ENCODE data around the gene KRTAP5-4. TPM values are rescaled to one million over a fixed set of nuclear protein-coding genes. Genes with fewer than 3 reads are reported as not detected.
"Not testable (repeated sequence)": the region's sequence is repeated elsewhere in the genome, so short reads cannot be mapped to it uniquely, and the experiment has no call there.

Gene KRTAP5-4, protein sequence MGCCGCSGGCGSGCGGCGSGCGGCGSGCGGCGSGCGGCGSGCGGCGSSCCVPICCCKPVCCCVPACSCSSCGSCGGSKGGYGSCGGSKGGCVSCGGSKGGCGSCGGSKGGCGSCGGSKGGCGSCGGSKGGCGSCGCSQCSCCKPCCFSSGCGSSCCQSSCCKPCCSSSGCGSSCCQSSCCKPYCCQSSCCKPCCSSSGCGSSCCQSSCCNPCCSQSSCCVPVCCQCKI
- not detected for polyA plus RNA-seq (2013)

DNA sequence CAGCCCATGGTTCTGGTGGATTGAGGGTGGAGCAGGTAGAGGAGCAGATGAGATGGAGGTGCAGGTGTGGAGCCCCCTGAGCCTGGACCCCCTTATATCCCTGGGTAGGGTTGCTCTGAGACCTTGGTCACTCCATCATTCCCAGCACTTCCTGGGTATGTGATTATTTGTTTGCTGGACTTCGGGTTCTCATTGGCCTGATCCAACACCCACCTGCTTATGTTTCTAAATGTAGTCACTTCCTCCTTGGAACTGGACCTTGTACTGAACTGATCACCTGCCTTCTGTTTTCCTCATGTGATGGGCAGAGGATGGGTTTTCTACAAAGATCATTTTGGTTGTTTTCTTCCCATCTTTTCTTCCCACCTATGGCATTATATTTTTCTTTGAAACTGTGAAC is at the start of gene KRTAP5-4:
Gene KRTAP5-4, minus strand, starts transcription at position 53 of the 400 bp plus-strand sequence. Its CDS starts 45 bp downstream, at position 8.
- no peak within 1 kb of the TSS for H3K4me3 ChIP-seq (ENCODE audit: control insufficient read depth in 1 of 7, extremely low read depth in 1 of 7, insufficient read depth in 4 of 7, low read depth in 2 of 7, low read length in 6 of 7)
- no peak within 1 kb of the TSS for H3K27ac ChIP-seq (ENCODE audit: insufficient read depth in 1 of 2, low read depth in 1 of 2, low read length in 2 of 2, poor library complexity in 1 of 2, severe bottlenecking in 2 of 2)
- H3K9me3 ChIP-seq (ENCODE audit: control extremely low read depth in 1 of 5, control insufficient read depth in 4 of 5, insufficient read depth in 2 of 5, low read depth in 1 of 5, low read length in 4 of 5): no peaks in the 10 kb centered on the region
- no peaks in the 10 kb centered on the region for H3K4me1 ChIP-seq (ENCODE audit: control extremely low read depth in 1 of 4, control insufficient read depth in 4 of 4, insufficient read depth in 4 of 4, low read length in 3 of 4)
- peaks cover 0 to 23% (median 3%) of the 10 kb centered on the region in 5 experiments for H3K27me3 ChIP-seq (replicated peaks in 2 of 5; ENCODE audit: control insufficient read depth in 4 of 5, insufficient read depth in 5 of 5, low read length in 4 of 5)
- CTCF ChIA-PET: interaction anchor here (0.6 kb wide), 1 partner anchor 506 kb away, joined by 4 read pairs; no protein-coding TSS in a partner anchor
- no peak for DNase-seq
- WGBS (ENCODE audit: insufficient coverage): no CpG with 5 or more reads among the region's 1 CpG
- no peaks in the 10 kb centered on the region for H3K36me3 ChIP-seq (ENCODE audit: control insufficient read depth in 4 of 4, insufficient read depth in 4 of 4, low read length in 3 of 4)
- POLR2A ChIA-PET: no interaction called here

GRCh38 chr11:1671658-1672057 is 49.7 kb upstream of the KRTAP5-4 start:
- Histone ChIP-seq H3K9me3 (ENCODE audit: control extremely low read depth in 1 of 5, control insufficient read depth in 4 of 5, insufficient read depth in 2 of 5, low read depth in 1 of 5, low read length in 4 of 5) (no peaks in the 10 kb centered on the region), H3K4me1 (ENCODE audit: control extremely low read depth in 1 of 4, control insufficient read depth in 4 of 4, insufficient read depth in 4 of 4, low read length in 3 of 4) (peaks cover 0 to 12% (median 4%) of the 10 kb centered on the region in 4 experiments), H3K36me3 (ENCODE audit: control insufficient read depth in 4 of 4, insufficient read depth in 4 of 4, low read length in 3 of 4) (no peaks in the 10 kb centered on the region), H3K27me3 (replicated peaks in 2 of 5; ENCODE audit: control insufficient read depth in 4 of 5, insufficient read depth in 5 of 5, low read length in 4 of 5) (peaks cover 0 to 59% (median 27%) of the 10 kb centered on the region in 5 experiments), H3K27ac (ENCODE audit: insufficient read depth in 1 of 2, low read depth in 1 of 2, low read length in 2 of 2, poor library complexity in 1 of 2, severe bottlenecking in 2 of 2) (no peak overlapping the region), H3K4me3 (ENCODE audit: control insufficient read depth in 1 of 7, extremely low read depth in 1 of 7, insufficient read depth in 4 of 7, low read depth in 2 of 7, low read length in 6 of 7) (no peak overlapping the region)
- WGBS (ENCODE audit: insufficient coverage): 75% methylated on average over 11 of the region's 11 CpGs
- no peak for DNase-seq
- POLR2A ChIA-PET: no interaction called here
- CTCF ChIA-PET: interaction anchor here (1.0 kb wide), 1 partner anchor 20 kb away, joined by 3 read pairs; no protein-coding TSS in a partner anchor

DNA sequence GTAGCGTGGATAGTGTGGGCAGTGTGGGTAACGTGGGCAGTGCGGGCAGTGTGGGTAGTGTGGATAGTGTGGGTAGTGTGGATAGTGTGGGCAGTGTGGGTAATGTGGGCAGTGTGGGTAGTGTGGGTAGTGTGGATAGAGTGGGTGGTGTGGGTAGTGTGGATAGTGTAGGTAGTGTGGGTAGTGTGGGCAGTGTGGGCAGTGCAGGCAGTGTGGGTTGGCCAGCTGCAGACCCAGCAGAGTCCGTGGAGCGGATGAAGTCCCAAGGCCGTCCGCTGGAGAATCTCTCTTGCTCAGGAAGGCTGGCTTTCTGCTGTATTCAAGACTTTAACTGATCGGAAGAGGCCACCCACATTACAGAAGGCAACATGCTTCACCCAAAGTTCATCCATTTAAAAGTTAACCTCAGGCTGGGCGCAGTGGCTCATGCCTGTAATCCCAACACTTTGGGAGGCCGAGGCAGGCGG is 49.0 kb upstream of the KRTAP5-4 start:
- POLR2A ChIA-PET: no interaction called here

GRCh38 chr11:1670457-1670856 is 48.5 kb upstream of the KRTAP5-4 start:
- H3K36me3 ChIP-seq (ENCODE audit: control insufficient read depth in 4 of 4, insufficient read depth in 4 of 4, low read length in 3 of 4); H3K4me3 ChIP-seq (ENCODE audit: control insufficient read depth in 1 of 7, extremely low read depth in 1 of 7, insufficient read depth in 4 of 7, low read depth in 2 of 7, low read length in 6 of 7); POLR2A ChIA-PET; H3K27ac ChIP-seq (ENCODE audit: insufficient read depth in 1 of 2, low read depth in 1 of 2, low read length in 2 of 2, poor library complexity in 1 of 2, severe bottlenecking in 2 of 2); H3K9me3 ChIP-seq (ENCODE audit: control extremely low read depth in 1 of 5, control insufficient read depth in 4 of 5, insufficient read depth in 2 of 5, low read depth in 1 of 5, low read length in 4 of 5): not testable (repeated sequence)
- WGBS (ENCODE audit: insufficient coverage): no CpG with 5 or more reads among the region's 1 CpG
- CTCF ChIA-PET: interaction anchor here (1.6 kb wide), 1 partner anchor 23 kb away, joined by 6 read pairs; no protein-coding TSS in a partner anchor
- peaks cover 0 to 55% (median 26%) of the 10 kb centered on the region in 5 experiments for H3K27me3 ChIP-seq (replicated peaks in 2 of 5; ENCODE audit: control insufficient read depth in 4 of 5, insufficient read depth in 5 of 5, low read length in 4 of 5)
- DNase-seq: peak in 1 of 3 donors; percentile 39
- H3K4me1 ChIP-seq (ENCODE audit: control extremely low read depth in 1 of 4, control insufficient read depth in 4 of 4, insufficient read depth in 4 of 4, low read length in 3 of 4): peaks cover 0 to 12% (median 4%) of the 10 kb centered on the region in 4 experiments

More for the DNA sequence above, 49.0 kb upstream of the KRTAP5-4 start:
- Histone ChIP-seq H3K27ac (ENCODE audit: insufficient read depth in 1 of 2, low read depth in 1 of 2, low read length in 2 of 2, poor library complexity in 1 of 2, severe bottlenecking in 2 of 2) (no peak overlapping the region), H3K4me3 (ENCODE audit: control insufficient read depth in 1 of 7, extremely low read depth in 1 of 7, insufficient read depth in 4 of 7, low read depth in 2 of 7, low read length in 6 of 7) (no peak overlapping the region), H3K27me3 (replicated peaks in 2 of 5; ENCODE audit: control insufficient read depth in 4 of 5, insufficient read depth in 5 of 5, low read length in 4 of 5) (peaks cover 0 to 57% (median 27%) of the 10 kb centered on the region in 5 experiments), H3K4me1 (ENCODE audit: control extremely low read depth in 1 of 4, control insufficient read depth in 4 of 4, insufficient read depth in 4 of 4, low read length in 3 of 4) (peaks cover 0 to 12% (median 4%) of the 10 kb centered on the region in 4 experiments), H3K9me3 (ENCODE audit: control extremely low read depth in 1 of 5, control insufficient read depth in 4 of 5, insufficient read depth in 2 of 5, low read depth in 1 of 5, low read length in 4 of 5) (no peaks in the 10 kb centered on the region), H3K36me3 (ENCODE audit: control insufficient read depth in 4 of 4, insufficient read depth in 4 of 4, low read length in 3 of 4) (no peaks in the 10 kb centered on the region)
- CTCF ChIA-PET: interaction anchor here (1.0 kb wide), 1 partner anchor 19 kb away, joined by 3 read pairs; no protein-coding TSS in a partner anchor
- no peak for DNase-seq
- WGBS (ENCODE audit: insufficient coverage): 92% methylated on average over 5 of the region's 11 CpGs

DNA sequence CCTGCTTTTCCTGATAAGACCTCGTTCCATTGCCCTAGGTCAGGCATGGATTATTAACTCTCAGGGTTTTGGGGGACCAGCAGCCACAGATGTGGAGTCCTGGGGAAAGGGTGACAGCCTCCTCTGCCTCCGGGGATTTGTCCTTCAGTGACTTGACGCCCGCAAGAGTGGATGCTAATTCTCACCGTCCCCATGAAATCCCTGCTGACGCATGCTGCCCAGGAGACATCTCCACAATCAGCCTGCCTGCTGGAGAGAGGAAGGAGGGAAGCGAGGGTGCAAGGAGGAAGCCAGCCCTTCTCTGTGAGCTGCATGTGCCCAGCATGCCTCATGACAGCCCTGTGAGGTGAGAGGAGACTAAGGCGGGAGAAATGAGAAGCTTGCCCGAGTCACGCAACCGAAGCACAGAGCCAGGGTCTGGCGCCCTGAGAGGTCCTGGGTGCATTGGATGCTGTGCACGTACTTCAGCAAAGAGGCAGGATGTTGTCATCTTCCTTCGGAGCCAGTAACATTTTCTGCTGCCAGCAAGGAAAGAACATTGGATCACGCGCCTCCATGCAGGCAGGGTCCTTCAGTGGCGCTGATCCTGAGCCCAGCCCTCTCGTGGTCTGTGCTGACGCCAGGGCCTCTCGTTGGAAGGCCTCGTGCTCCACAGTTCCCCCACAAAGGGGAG is 47.7 kb upstream of the KRTAP5-4 start:
- 67% methylated on average over 18 of the region's 21 CpGs for WGBS (ENCODE audit: insufficient coverage)
- peaks cover 0 to 50% (median 22%) of the 10 kb centered on the region in 5 experiments for H3K27me3 ChIP-seq (replicated peaks in 2 of 5; ENCODE audit: control insufficient read depth in 4 of 5, insufficient read depth in 5 of 5, low read length in 4 of 5)

DNA sequence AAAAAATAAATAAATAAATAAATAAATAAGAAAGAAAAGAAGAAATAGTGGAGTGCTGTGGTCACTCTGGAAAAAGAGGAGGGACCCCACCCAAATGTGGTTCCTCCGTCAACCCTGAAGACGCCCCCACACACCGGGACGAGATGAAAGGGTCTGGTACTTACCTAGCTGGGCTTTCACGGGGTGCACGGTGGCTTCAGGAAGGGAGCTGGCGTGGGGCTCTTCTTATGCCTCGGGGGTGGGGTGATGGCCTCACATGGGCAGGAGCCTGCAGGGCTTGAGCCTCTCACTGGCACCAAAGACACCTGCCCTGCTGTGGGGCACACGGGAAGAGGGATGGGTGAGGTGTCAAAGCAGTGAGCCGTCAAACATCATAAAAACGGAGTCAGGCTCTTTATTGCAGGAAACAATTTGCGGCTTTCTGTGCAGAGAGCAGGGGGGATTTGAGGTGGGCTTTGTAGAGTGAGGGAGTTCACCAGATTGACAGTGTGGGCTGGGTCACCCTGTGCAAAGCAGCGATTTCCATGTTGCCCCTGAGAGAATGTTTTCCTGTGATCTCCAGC is 47.1 kb upstream of the KRTAP5-4 start:
- Histone ChIP-seq H3K9me3 (ENCODE audit: control extremely low read depth in 1 of 5, control insufficient read depth in 4 of 5, insufficient read depth in 2 of 5, low read depth in 1 of 5, low read length in 4 of 5) (no peaks in the 10 kb centered on the region), H3K4me3 (ENCODE audit: control insufficient read depth in 1 of 7, extremely low read depth in 1 of 7, insufficient read depth in 4 of 7, low read depth in 2 of 7, low read length in 6 of 7) (no peak overlapping the region), H3K36me3 (ENCODE audit: control insufficient read depth in 4 of 4, insufficient read depth in 4 of 4, low read length in 3 of 4) (no peaks in the 10 kb centered on the region), H3K27ac (ENCODE audit: insufficient read depth in 1 of 2, low read depth in 1 of 2, low read length in 2 of 2, poor library complexity in 1 of 2, severe bottlenecking in 2 of 2) (no peak overlapping the region), H3K27me3 (replicated peaks in 2 of 5; ENCODE audit: control insufficient read depth in 4 of 5, insufficient read depth in 5 of 5, low read length in 4 of 5) (peaks cover 0 to 45% (median 18%) of the 10 kb centered on the region in 5 experiments), H3K4me1 (ENCODE audit: control extremely low read depth in 1 of 4, control insufficient read depth in 4 of 4, insufficient read depth in 4 of 4, low read length in 3 of 4) (peaks cover 0 to 12% (median 4%) of the 10 kb centered on the region in 4 experiments)
- WGBS (ENCODE audit: insufficient coverage): 38% methylated on average over 8 of the region's 13 CpGs
- POLR2A ChIA-PET: no interaction called here
- CTCF ChIA-PET: interaction anchor here (1.6 kb wide), 1 partner anchor 24 kb away, joined by 6 read pairs; no protein-coding TSS in a partner anchor
- no peak for DNase-seq

More for the DNA sequence above, 47.7 kb upstream of the KRTAP5-4 start:
- Histone ChIP-seq H3K36me3 (ENCODE audit: control insufficient read depth in 4 of 4, insufficient read depth in 4 of 4, low read length in 3 of 4) (no peaks in the 10 kb centered on the region), H3K9me3 (ENCODE audit: control extremely low read depth in 1 of 5, control insufficient read depth in 4 of 5, insufficient read depth in 2 of 5, low read depth in 1 of 5, low read length in 4 of 5) (no peaks in the 10 kb centered on the region), H3K4me3 (ENCODE audit: control insufficient read depth in 1 of 7, extremely low read depth in 1 of 7, insufficient read depth in 4 of 7, low read depth in 2 of 7, low read length in 6 of 7) (no peak overlapping the region), H3K4me1 (ENCODE audit: control extremely low read depth in 1 of 4, control insufficient read depth in 4 of 4, insufficient read depth in 4 of 4, low read length in 3 of 4) (peaks cover 0 to 12% (median 4%) of the 10 kb centered on the region in 4 experiments), H3K27ac (ENCODE audit: insufficient read depth in 1 of 2, low read depth in 1 of 2, low read length in 2 of 2, poor library complexity in 1 of 2, severe bottlenecking in 2 of 2) (no peak overlapping the region)
- CTCF ChIA-PET: interaction anchor here (1.6 kb wide), 1 partner anchor 23 kb away, joined by 6 read pairs; no protein-coding TSS in a partner anchor
- POLR2A ChIA-PET: no interaction called here
- no peak for DNase-seq

Measured in common myeloid progenitor, CD34-positive (primary cell).